ENCODE measurements around the gene PEAK3. TPM values are rescaled to one million over a fixed set of nuclear protein-coding genes. Genes with fewer than 3 reads are reported as not detected.

Gene PEAK3
- total and polyA plus RNA-seq, 10 of the 15 experiments (the other 5 are each of a cell fraction or from before 2014, with no cell fraction given), result 0.03 to 0.10 (median 0.05) TPM; not detected in 7

- ATAC-seq, result no peak
- ChIA-PET CTCF (interaction anchor here (1.1 to 6.4 kb wide), 5 partner anchors 24 to 116 kb away, joined by 3 to 46 read pairs (median 7); no protein-coding TSS in a partner anchor), POLR2A (no interaction called here), SMC1A (ENCODE audit: uncharacterized antibody, unreplicated experiment) (interaction anchor here (0.9 to 1.8 kb wide), 4 partner anchors 11 to 335 kb away, joined by 3 to 5 read pairs (median 4); no protein-coding TSS in a partner anchor), RAD21 (ENCODE audit: unreplicated experiment) (interaction anchor here (1.0 to 1.4 kb wide), 3 partner anchors 38 to 335 kb away, joined by 3 to 6 read pairs (median 4); no protein-coding TSS in a partner anchor)
- Histone ChIP-seq H3K79me2 (ENCODE audit: control insufficient read depth, insufficient read depth, low read length) (peaks cover 31% of the 10 kb centered on the region), H3K9ac (ENCODE audit: control insufficient read depth, insufficient read depth, low read length) (no peak overlapping the region), H3K27me3 (replicated peaks in 1 of 2; ENCODE audit: control insufficient read depth in 2 of 2, insufficient read depth in 2 of 2, low read length in 1 of 2) (no peaks in the 10 kb centered on the region), H3K27ac (ENCODE audit: control insufficient read depth, insufficient read depth) (no peak overlapping the region), H3K4me1 (ENCODE audit: control insufficient read depth, insufficient read depth, low read length) (peaks cover 8% of the 10 kb centered on the region), H3K4me2 (ENCODE audit: control insufficient read depth, insufficient read depth) (no peak overlapping the region), H3K36me3 (ENCODE audit: control insufficient read depth in 2 of 2, insufficient read depth in 2 of 2, low read length in 1 of 2) (peaks cover 4 to 18% of the 10 kb centered on the region in 2 experiments), H4K20me1 (ENCODE audit: control insufficient read depth, insufficient read depth) (peaks cover 7% of the 10 kb centered on the region), H3K4me3 (no peak overlapping the region), H3K9me3 (replicated peaks; ENCODE audit: control insufficient read depth, insufficient read depth, low read length) (no peaks in the 10 kb centered on the region), H2AFZ (ENCODE audit: control insufficient read depth, low read depth, low read length) (no peak overlapping the region)
- no peak for FAIRE-seq
- in situ Hi-C loops (cut with MboI), result loop anchor here (10.0 kb wide), 1 partner anchor 338 kb away; no protein-coding TSS in a partner anchor
- BruUV-seq (replicated peaks), result no TSS peak
- intact Hi-C loops (cut with micrococcal nuclease; ENCODE audit: unreplicated experiment), result loop anchor here (5.0 to 10.0 kb wide), 2 partner anchors 116 to 508 kb away; partner anchors contain the start of genes SGTA and THOP1
- 95% methylated on average over 25 of the region's 28 CpGs for WGBS (ENCODE audit: insufficient coverage, insufficient replicate concordance, low lambda C conversion rate, missing lambda C conversion rate)
- no peak for DNase-seq (ENCODE audit: low read depth, low spot score)
- TF ChIP-seq JUNB (IDR thresholded peaks at IDR 0.05) (no peak), BACH1 (IDR thresholded peaks at IDR 0.05; ENCODE audit: borderline replicate concordance) (no peak), RAD51 (IDR thresholded peaks at IDR 0.05) (no peak), REST (IDR thresholded peaks at IDR 0.05; ENCODE audit: low read depth, low read length) (no peak), POU2F2 (IDR thresholded peaks at IDR 0.05; ENCODE audit: borderline replicate concordance, low read depth, low read length) (no peak), SIN3A (IDR thresholded peaks at IDR 0.05; ENCODE audit: low read depth, low read length) (no peak), RELA (IDR thresholded peaks at IDR 0.05; ENCODE audit: borderline replicate concordance, partially characterized antibody) (no peak), NR2C2 (IDR thresholded peaks at IDR 0.05; ENCODE audit: borderline replicate concordance, control insufficient read depth, insufficient read length, low read depth) (no peak), BCL3 (IDR thresholded peaks at IDR 0.05; ENCODE audit: borderline replicate concordance, insufficient read depth, low read depth, low read length, poor library complexity, severe bottlenecking) (no peak), ZBTB11 (CRISPR knock-in tag; IDR thresholded peaks at IDR 0.05) (no peak), ZBTB33 (IDR thresholded peaks at IDR 0.05) (no peak), NRF1 (conservative IDR thresholded peaks at IDR 0.05; ENCODE audit: low read depth, low read length) (no peak)
These were observed 5.5 kb downstream of the PEAK3 start for GRCh38 chr19:2276429-2276986.
